HG03439 (cell line): Measurements from ENCODE around the gene PCMTD2.
A peak's percentile ranks its signal among the peaks of the same experiment; 100 is the strongest.

Experiments
- ATAC-seq: cut with Tn5 transposase; IDR thresholded peaks from one replicate; pipeline ENCODE4 v1.9.1; 2021; ENCODE audit warnings: mild to moderate bottlenecking, moderate library complexity; ENCODE audit not compliant: unreplicated experiment

The PCMTD2 gene

DNA sequence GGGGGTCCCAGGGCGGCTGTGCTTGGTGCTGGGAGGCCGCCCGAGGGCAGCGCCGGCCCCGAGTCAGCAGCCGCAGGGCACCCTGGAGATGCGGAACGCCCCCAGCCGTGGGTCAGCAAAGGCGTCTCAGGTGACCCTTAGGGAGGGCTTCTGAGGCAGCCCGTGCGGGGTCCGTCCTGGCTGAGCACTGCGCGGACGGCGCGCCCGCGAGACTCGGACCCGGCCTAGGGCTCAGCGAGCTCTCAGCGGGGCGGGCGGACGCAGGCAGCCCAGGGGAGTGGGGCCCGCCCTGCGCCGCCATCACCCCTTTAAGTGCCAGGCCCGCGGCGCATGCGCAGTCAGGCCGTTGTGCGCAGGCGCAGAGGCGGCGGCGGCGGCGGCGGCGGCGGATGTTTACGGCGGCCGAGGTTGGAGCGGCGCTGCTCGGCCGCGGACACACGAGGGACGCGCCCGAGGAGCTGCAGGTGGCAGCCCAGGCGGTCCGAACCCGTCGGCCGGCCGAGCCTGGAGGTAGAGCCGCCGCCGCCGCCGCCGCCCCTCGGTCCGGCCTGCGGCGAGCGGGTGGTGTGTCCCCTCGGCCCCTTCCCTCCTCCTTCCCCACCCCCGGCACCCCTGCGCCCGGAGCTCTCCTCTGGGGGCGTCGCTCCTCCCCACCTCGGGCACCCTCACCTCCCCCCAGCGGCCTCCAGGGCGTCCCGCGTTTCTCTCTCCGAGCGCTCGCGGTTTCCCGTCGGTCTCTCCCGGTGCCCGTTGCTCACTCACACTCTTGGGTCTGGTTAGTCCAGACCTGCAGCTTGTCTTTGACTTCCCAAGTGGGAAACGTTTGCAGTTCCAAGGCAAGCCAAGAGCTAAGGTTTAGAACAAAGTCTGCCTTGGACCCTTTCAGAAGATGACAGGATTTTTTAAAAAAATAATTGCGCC is at the start of gene PCMTD2:
TSS of gene PCMTD2 (plus strand) at position 388 of the 921 bp plus-strand sequence. CDS start 4,218 bp downstream, outside the sequence.
- peak; percentile 84 for ATAC-seq

DNA sequence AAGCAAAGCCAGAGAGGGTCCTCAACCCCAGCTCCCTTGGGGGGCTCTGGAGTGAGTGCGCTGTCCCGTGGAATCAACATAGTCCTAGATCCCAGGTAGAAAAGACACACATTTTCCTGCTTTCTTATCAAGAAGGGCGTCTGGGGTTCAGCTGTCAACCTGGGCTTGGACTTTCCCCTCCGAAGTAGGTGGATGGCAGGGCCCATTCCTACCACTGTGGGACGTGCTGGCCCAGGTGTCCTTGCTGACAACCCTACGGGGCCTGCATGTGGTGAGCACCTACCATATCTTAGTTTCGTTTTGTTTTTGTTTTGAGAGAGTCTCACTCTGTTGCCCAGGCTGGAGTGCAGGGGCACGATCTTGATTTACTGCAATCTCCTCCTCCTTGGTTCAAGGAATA is 48.9 kb upstream of the PCMTD2 start:
- no peak for ATAC-seq

DNA sequence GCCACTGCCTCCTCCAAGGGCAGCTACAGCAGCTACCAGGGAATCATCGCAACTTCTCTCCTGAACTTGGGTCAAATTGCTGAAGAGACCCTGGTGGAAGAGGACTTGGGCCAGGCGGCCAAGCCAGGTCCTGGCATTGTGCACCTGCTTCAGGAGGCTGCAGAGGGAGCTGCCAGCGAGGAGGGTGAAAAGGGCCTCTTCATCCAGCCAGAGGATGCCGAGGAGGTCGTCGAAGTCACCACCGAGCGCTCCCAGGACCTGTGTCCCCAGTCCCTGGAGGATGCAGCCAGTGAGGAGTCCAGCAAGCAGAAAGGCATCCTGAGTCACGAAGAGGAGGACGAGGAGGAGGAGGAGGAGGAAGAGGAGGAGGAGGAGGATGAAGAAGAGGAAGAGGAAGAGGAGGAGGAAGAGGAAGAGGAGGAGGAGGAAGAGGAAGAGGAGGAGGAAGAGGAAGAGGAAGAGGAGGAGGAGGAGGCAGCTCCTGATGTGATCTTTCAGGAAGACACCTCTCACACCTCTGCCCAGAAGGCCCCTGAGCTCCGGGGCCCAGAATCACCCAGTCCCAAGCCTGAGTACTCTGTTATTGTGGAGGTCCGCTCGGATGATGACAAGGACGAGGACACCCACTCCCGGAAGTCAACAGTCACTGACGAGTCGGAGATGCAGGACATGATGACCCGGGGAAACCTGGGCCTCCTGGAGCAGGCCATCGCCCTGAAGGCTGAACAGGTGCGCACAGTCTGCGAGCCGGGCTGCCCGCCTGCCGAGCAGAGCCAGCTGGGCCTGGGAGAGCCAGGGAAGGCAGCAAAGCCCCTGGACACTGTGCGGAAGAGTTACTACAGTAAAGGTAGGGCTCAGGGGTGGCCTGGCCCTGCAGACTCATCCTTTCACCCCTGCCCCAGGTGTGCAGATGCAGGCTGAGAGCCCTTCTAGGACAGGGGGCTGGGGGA is 47.6 kb upstream of the PCMTD2 start:
- no peak for ATAC-seq

DNA sequence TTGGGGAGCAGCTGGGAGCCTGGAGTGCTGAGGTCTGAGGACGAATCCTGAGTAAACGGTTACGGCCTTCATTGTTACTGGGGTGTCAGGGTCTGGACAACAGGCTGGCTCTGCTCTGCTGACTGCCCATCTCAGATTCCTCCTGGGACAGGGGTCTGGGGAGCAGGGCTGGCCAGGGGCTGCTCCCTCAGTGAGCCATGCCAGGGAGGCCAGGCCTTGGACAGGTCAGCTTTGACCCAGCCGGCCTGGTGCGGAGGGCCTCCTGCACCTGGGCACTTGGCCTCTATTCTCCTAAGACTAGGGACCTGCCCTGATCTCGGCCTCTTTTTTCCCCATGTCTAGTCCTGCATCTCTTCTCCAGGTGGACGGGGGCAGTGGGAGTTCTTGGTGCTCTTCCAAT is 46.4 kb upstream of the PCMTD2 start:
- no peak for ATAC-seq

DNA sequence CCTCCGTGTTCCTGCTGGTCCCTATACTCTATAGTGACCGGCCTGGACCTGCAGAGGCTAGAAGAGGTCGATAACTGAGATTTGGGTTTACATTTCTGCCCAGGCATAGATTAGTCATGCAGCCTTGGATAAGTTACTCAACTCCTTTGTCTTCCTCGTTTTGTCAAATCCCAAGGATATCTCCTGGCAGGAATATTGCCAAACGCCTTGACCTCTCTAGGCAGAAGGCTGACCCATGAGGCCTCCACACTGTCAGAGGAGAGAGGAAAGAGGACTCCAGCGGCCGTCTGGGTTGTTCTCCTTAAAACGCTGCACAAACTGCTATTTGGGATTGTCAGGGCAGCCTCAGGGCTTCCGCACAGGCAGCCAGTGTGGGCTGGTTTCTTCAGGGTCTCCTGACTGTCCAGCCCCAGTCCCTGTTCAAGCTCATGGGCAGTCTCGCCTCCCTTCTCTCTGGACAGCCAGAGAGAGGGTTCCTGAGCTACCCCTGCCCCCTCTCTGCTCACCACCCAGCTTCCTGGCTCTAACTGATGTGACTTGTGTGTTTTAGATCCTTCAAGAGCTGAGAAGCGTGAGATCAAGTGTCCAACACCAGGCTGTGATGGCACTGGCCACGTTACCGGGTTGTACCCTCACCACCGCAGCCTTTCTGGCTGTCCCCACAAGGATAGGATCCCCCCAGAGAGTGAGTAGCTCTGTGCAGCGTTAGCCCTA is 44.7 kb upstream of the PCMTD2 start:
- no peak for ATAC-seq

DNA sequence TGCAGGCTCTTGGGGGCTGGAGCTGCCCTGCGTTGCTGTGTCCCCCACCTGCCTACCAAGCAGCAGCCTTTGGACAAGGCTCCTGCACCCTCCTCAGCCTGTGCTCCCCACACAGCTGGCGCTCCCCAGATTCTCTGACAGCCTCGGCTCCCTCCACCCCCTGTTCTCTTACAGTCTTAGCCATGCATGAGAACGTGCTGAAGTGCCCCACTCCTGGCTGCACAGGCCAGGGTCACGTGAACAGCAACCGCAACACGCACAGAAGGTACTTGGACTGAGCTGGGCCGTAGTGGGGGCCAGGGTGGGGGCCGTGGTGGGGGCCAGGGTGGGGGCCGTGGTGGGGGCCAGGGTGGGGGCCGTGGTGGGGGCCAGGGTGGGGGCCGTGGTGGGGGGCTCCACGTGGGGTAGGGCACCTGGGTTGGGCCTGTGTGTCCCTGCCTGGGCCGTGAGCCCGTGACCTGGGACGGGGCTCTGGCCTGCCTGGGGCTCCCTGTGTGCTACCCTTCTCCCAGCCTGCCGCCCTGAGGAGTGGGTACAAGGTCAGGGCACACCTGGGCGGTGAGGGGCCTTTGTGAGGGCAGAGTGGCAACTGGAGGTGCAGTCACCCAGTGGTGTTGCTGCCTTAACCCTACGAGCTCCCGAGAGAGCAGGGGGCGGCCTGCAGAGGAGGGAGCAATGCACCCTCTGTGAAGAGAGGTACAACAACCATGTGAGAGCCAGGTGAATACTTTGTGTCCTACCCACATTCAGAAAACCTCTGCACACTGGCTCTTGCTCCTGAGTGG is 43.5 kb upstream of the PCMTD2 start:
- no peak for ATAC-seq

DNA sequence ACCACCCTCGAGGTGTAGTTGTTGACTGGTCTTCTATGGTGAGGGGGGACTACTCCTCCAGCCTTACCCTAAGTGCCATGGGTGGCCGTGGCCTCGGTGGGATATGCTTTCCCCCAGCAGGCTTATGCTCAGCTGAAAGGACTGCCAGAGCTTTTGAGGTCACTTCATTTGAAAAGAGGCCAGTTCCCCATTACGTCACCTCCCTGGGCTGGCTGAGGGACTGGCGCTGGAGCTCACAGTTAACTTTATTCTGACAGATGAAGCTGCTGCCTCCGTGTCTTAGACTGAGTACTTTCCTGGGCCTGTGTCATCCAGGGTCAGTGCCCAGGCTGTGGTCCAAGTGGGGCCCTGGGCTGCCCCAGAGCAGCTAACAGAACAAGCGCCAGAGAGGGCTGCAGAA is 42.8 kb upstream of the PCMTD2 start:
- no peak for ATAC-seq

DNA sequence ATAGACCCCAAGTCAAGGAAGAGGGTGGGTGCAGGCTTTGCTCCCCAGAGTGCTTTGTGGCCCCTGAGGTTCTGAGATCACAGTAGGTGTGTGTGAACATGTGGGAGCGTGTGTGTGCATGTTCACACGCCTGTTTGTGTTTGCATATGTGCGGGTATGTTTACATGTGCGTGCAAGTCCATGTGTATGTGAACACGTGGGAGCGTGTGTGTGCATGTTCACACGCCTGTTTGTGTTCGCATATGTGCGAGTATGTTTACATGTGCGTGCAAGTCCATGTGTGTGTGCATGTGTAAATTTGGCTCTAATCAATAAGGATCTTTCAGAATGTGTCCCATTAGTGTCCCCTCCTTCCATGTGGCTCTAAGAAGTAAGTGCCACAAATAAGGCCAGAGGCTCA is 41.4 kb upstream of the PCMTD2 start:
- no peak for ATAC-seq

DNA sequence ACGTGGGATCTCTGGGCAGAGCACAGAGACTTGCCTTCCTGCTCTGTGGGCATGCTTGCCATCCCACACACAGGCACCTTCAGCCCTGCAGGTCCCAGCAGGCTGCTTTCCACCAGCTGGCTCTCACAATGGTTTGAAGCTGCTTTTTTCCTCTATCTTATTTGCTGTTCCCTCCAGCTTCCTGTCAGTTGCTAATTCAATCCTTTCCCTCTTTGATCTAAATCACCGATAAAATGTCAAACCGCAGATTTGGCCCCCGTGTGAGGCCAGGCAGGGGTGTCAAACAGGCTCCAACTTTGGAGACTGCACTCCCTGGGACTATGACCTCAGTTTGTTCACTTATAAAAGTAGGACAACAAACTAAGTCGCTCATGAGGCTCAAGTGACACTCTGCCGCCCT is 40.6 kb upstream of the PCMTD2 start:
- no peak for ATAC-seq

DNA sequence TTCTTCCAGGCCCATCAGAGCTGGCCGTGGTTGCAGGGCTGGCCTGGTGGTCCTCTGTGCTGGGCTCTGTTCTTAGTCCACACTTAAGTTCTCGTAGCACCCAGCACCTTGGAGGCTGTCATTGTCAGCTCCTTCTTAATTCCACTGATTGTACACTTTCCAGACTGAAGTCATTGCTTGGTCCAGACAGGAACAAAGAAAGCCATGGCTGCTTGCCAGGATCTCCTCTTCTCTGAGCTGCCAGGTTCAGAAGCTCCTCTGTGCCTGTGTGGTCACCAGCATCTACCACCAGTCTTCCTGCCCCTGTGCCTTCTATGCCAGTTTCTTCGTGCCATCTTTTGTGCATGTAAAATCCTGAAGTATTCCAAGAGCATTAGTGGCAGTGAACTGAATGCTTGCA is 39.5 kb upstream of the PCMTD2 start:
- ATAC-seq = no peak

DNA sequence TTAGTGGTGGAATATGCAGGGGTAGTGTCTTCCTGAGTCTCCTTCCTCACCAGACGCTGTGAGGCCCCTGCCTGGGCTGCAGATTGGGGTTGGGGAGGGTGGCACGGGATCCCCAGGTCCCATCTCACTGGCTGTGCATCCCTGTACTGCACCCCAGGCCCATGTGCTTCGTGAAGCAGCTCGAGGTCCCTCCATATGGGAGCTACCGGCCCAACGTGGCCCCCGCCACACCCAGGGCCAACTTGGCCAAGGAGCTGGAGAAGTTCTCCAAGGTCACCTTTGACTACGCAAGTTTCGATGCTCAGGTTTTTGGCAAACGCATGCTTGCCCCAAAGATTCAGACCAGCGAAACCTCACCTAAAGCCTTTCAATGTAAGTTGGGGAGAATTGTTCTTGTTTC is 38.6 kb upstream of the PCMTD2 start:
- ATAC-seq = no peak

DNA sequence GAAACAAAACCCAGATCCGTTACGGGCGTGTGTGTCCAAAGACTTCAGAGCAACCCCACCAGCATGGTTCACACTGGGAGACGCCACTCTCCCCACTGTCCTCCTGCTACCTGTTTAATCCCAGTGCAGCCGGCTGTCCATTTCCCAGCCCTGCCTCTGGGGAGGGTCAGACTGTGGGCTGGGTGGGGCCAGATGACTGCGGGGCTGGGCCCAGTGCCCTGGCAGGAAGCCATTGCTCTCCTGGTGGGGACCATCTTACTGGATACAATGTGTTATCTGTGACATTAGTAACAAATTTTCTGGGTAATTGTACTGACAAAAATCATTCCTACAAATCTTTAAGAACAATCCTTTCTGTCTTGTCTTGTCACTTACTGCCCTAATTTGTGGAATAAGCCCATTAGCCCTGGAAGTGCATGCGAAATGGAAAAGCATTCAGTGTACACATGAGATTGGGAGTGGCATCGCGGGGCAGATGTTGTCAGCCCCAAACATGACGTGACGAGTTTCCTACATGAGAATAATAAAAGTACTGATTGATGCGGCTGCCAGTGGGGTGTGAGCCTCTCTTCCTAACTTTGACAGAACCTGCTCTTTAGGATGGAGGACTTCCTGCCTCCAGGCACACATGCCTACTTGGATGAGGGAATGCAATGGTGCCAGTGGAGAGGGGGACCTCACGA is 37.9 kb upstream of the PCMTD2 start:
- ATAC-seq = no peak

DNA sequence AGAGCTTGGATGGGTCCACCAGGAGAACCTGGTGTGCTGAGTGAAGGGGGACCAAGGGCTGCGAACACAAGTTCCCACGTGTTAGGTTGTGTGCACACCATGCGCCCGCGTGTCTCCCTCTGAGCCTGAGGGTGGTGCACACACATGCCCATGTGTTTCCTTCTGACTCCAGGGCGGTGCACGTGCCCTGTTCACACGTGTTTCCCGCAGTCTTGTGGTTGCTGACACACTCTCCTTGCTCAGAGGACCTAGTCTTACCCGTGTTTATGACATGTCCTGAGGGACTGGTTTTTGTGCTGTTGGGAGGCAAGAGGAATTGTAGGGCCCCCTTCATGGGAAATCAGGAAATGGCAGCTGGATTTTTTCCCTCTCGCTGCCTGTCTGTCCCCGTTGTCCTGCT is 36.3 kb upstream of the PCMTD2 start:
- ATAC-seq = no peak

DNA sequence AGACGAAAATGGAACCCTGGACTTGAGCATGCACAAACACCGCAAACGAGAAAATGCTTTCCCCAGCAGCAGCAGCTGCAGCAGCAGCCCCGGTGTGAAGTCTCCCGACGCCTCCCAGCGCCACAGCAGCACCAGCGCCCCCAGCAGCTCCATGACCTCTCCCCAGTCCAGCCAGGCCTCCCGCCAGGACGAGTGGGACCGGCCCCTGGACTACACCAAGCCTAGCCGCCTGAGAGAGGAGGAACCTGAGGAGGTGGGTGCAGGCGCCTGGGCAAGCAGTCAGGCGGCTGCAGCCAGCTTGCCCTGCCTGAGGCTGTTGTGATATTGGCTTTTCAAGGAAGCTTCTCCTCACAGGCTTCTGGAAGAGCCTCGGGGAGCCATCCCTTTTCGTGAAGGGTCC is 35.8 kb upstream of the PCMTD2 start:
- no peak for ATAC-seq

DNA sequence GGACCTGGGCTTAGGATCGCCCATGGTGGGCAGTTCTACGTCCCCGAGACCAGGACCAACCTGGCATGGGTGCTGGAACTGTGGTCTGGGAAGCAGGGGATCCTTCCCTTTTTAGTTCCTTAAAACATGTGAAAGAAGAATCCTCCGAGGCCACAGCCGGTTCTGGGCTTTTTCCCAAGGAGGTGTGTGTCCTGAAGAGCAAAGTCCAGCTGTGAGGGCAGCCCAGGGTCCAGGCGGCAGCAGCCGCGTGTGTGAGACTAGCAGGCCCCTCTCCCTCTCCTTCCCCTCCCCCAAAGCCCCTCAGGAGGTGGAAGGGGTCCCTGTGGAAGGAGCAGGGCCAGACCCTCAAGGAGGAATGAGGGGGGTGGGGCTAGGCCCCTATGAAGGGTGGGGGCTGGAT is 35.1 kb upstream of the PCMTD2 start:
- ATAC-seq = no peak

DNA sequence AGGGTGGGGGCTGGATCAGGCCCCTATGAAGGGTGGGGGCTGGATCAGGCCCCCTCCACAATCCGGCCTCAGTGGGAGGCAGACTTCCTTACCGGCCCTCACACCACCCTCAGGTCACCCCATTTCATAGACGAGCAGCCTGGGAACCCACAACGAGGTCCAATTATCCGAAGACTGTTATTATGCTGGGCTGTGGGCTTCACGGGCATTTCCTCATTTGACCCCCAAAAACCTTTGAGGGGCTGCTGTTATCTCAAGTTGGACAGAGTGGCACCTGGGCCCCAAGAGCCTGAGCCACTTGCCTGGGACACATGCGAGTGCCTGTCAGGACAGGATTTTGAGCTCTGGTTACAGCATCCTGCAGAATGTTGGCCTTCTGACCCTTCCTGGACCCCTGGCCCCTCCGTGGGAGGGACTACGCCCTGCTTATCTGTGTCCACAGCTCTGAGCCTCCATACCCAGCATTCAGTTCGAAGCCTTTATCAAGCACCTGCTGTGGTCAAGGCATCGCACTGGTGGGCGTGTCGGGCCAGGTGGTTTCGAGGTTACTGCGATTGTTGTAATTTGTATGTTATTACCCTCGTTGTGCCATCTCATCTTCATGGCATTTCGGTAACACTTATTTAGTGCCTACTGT is 34.5 kb upstream of the PCMTD2 start:
- no peak for ATAC-seq

DNA sequence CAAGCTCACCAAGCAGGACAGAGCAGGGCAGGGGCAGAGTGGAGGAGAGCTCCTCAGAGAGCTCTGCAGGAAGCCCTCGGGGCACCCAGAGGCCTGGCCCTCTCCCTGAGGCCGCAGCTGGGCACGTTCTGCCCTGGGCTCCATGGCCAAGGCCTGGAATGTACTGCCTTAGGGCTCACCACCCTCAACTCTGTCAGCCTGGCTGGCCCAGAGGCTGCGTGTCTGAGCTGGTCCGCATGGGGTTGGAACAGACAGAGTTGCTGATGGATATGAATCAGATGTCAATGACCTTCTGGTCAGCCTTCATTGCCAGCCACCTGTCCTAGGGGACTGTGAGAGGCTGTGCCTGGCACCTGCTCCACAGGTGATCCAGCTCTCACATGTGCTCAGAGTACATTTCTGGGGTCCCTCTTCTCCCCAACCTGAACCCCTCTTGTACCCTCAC is 33.2 kb upstream of the PCMTD2 start:
- no peak for ATAC-seq

DNA sequence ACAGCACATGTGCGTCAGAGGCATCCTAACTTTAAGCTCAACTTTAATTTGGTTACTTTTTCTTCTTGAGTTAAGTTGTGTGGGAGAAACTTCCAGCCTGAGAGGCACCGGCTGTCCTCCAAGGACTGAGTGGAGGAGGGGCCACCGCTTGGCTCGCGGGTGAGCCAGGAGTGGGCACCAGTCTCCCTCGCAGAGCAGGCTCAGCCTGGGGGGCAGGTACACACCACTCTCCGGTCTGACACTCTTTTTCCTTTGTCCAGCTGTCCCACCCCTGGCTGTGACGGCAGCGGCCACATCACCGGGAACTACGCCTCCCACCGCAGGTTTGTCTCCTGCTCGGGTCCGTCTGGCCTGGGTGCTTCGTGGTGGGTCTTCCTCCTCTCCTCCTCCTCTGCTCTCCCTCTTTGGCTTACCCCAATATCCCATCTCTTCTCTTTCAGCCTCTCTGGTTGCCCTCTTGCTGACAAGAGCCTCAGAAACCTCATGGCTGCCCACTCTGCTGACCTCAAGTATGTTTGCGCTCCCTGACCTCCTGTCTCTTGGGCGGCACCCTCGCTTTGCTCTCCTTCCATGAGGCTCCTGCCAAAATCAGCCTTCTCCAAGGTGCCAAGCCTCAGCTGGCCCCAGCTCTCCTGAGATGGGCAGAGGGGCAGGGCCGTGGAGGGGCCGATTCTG is 32.6 kb upstream of the PCMTD2 start:
- ATAC-seq = no peak
